HepG2 (cell line): ENCODE results near the gene GPR4. TPM values are rescaled to one million over a fixed set of nuclear protein-coding genes. Genes with fewer than 3 reads are reported as not detected.

Source experiments
- JUNB ChIP-seq: sonication (generic); formaldehyde crosslinking; IDR thresholded peaks from 2 replicates; pipeline ENCODE4 v1.8.0; 2022; ENCODE audit warnings: missing genetic modification reagents, mild to moderate bottlenecking, borderline replicate concordance
- NFRKB ChIP-seq: fragments of 450-650 bp; IDR thresholded peaks from 2 replicates; pipeline ENCODE4 v1.6.1; 2017
- TOPORS ChIP-seq: sonication (generic); formaldehyde crosslinking; IDR thresholded peaks from 2 replicates; pipeline ENCODE4 v1.8.0; 2023; ENCODE audit warnings: mild to moderate bottlenecking, missing genetic modification reagents
- ZNF564 ChIP-seq: sonication (generic); formaldehyde crosslinking; IDR thresholded peaks from 2 replicates; pipeline ENCODE4 v1.8.1; 2023; ENCODE audit warnings: mild to moderate bottlenecking, missing genetic modification reagents
- ZNF792 ChIP-seq: IDR thresholded peaks from 2 replicates; pipeline ENCODE4 v1.6.1; 2016
- polyA plus RNA-seq, 8 experiments: library from polyadenylated mRNA; depleted of rRNA in 3 of 8; stranded (reverse) in 7 of 8; unstranded in 1 of 8; fragments of >200 nt; fragmentation: Illumina TruSeq in 4 of 8; extraction: Trizol in 4 of 8; gene quantifications; 2 replicates each; pipeline versions ENCODE4 v1.2.1 to v1.2.3, GENCODE V29; 2011 to 2016; ENCODE audit warnings: low read depth in 4 of 8, missing spikeins in 1 of 8, mixed read lengths in 1 of 8; ENCODE audit not compliant: insufficient read depth in 1 of 8
- total RNA-seq, 5 experiments: library from RNA; depleted of rRNA; stranded (reverse); fragments of >200 nt; fragmentation: Illumina TruSeq; extraction: Trizol; gene quantifications; 2 replicates each; pipeline ENCODE4 v1.2.3, GENCODE V29; 2016; ENCODE audit warnings: low read depth in 1 of 5
- TF ChIP-seq, protein P1 (sequence below): sonication (generic); formaldehyde crosslinking; IDR thresholded peaks from 2 replicates; pipeline ENCODE4 v1.4.0; 2020; ENCODE audit warnings: missing genetic modification reagents, borderline replicate concordance
- TF ChIP-seq, protein P2 (sequence below): sonication (generic); formaldehyde crosslinking; IDR thresholded peaks from 2 replicates; pipeline ENCODE4 v1.5.1; 2020; ENCODE audit warnings: mild to moderate bottlenecking, moderate library complexity, missing genetic modification reagents
- TF ChIP-seq, protein P3 (sequence below): IDR thresholded peaks from 2 replicates; pipeline ENCODE4 v1.6.1; 2018; ENCODE audit warnings: missing genetic modification reagents, mild to moderate bottlenecking, missing compliant biosample characterization
- TF ChIP-seq, protein P4 (sequence below): sonication (generic); formaldehyde crosslinking; IDR thresholded peaks from 2 replicates; pipeline ENCODE4 v1.4.0; 2020; ENCODE audit warnings: missing genetic modification reagents
- TF ChIP-seq, protein P5 (sequence below): sonication (generic); formaldehyde crosslinking; IDR thresholded peaks from 2 replicates; pipeline ENCODE4 v1.4.0; 2020; ENCODE audit warnings: missing genetic modification reagents, borderline replicate concordance
- TF ChIP-seq, protein P6 (sequence below): fragments of 450-650 bp; IDR thresholded peaks from 2 replicates; pipeline ENCODE4 v1.6.1; 2017; ENCODE audit warnings: mild to moderate bottlenecking
- TF ChIP-seq, protein P7 (sequence below): sonication (generic); formaldehyde crosslinking; IDR thresholded peaks from 2 replicates; pipeline ENCODE4 v1.9.0; 2022; ENCODE audit warnings: low read depth, missing genetic modification reagents

The GPR4 gene
- total and polyA plus RNA-seq, 2 of the 13 experiments (the other 11 are each of a cell fraction or from before 2014, with no cell fraction given) = 0.15 TPM; not detected in 1

DNA sequence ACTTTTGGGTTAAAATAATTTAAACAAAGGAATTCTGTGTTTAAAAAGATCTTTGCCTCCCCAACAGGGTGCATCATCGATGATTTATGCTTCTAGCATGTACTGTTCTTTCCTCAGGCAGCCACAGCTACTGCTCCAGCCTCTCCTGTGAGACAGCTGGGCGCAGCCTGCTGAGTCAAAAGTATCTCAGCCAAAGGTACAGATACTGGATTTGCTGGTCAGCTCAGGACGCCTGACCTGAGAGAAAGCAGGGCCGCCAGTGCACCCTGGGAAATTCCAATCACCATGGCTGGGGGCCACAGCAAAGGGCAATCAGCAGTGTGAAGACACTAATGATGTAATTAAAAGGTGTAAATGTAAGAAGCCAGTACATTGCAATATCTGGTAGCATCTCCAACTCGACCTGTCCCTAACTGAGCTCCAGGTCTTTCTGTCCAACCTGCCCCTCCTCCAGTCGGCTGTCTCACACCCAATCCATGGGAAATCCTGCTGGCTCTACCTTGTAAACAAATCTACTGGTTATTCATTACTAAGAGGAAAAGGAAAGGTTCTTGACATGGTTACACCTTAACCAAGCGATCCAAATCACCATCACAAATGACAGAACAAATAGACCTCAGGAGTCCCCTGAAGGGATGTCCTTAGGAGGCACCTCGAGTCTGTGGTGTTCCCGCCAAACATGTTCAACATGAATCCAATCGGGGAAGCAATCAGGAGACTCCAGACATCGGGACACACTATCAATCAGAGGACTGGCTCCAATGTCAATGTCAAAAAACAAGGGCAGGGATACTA is 24.7 kb downstream of the GPR4 start (continued):
- TF ChIP-seq, protein P1, sequence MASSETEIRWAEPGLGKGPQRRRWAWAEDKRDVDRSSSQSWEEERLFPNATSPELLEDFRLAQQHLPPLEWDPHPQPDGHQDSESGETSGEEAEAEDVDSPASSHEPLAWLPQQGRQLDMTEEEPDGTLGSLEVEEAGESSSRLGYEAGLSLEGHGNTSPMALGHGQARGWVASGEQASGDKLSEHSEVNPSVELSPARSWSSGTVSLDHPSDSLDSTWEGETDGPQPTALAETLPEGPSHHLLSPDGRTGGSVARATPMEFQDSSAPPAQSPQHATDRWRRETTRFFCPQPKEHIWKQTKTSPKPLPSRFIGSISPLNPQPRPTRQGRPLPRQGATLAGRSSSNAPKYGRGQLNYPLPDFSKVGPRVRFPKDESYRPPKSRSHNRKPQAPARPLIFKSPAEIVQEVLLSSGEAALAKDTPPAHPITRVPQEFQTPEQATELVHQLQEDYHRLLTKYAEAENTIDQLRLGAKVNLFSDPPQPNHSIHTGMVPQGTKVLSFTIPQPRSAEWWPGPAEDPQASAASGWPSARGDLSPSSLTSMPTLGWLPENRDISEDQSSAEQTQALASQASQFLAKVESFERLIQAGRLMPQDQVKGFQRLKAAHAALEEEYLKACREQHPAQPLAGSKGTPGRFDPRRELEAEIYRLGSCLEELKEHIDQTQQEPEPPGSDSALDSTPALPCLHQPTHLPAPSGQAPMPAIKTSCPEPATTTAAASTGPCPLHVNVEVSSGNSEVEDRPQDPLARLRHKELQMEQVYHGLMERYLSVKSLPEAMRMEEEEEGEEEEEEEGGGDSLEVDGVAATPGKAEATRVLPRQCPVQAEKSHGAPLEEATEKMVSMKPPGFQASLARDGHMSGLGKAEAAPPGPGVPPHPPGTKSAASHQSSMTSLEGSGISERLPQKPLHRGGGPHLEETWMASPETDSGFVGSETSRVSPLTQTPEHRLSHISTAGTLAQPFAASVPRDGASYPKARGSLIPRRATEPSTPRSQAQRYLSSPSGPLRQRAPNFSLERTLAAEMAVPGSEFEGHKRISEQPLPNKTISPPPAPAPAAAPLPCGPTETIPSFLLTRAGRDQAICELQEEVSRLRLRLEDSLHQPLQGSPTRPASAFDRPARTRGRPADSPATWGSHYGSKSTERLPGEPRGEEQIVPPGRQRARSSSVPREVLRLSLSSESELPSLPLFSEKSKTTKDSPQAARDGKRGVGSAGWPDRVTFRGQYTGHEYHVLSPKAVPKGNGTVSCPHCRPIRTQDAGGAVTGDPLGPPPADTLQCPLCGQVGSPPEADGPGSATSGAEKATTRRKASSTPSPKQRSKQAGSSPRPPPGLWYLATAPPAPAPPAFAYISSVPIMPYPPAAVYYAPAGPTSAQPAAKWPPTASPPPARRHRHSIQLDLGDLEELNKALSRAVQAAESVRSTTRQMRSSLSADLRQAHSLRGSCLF (CRISPR knock-in tag) = no peak
- TF ChIP-seq, protein P2, sequence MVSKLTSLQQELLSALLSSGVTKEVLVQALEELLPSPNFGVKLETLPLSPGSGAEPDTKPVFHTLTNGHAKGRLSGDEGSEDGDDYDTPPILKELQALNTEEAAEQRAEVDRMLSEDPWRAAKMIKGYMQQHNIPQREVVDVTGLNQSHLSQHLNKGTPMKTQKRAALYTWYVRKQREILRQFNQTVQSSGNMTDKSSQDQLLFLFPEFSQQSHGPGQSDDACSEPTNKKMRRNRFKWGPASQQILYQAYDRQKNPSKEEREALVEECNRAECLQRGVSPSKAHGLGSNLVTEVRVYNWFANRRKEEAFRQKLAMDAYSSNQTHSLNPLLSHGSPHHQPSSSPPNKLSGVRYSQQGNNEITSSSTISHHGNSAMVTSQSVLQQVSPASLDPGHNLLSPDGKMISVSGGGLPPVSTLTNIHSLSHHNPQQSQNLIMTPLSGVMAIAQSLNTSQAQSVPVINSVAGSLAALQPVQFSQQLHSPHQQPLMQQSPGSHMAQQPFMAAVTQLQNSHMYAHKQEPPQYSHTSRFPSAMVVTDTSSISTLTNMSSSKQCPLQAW (CRISPR knock-in tag) = peak; percentile 60
- TF ChIP-seq TOPORS (CRISPR knock-in tag) (no peak), JUNB (CRISPR knock-in tag) (0 out of 2 replicates have a peak, but pooled peaks have one; percentile 13), ZNF792 (CRISPR knock-in tag) (peak; percentile 11; the same call in 1 of the 2 replicates), NFRKB (no peak), ZNF564 (CRISPR knock-in tag) (no peak)
- TF ChIP-seq, protein P3, sequence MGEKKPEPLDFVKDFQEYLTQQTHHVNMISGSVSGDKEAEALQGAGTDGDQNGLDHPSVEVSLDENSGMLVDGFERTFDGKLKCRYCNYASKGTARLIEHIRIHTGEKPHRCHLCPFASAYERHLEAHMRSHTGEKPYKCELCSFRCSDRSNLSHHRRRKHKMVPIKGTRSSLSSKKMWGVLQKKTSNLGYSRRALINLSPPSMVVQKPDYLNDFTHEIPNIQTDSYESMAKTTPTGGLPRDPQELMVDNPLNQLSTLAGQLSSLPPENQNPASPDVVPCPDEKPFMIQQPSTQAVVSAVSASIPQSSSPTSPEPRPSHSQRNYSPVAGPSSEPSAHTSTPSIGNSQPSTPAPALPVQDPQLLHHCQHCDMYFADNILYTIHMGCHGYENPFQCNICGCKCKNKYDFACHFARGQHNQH (CRISPR knock-in tag) = peak; percentile 35; the same call in 1 of the 2 replicates
- TF ChIP-seq, protein P4, sequence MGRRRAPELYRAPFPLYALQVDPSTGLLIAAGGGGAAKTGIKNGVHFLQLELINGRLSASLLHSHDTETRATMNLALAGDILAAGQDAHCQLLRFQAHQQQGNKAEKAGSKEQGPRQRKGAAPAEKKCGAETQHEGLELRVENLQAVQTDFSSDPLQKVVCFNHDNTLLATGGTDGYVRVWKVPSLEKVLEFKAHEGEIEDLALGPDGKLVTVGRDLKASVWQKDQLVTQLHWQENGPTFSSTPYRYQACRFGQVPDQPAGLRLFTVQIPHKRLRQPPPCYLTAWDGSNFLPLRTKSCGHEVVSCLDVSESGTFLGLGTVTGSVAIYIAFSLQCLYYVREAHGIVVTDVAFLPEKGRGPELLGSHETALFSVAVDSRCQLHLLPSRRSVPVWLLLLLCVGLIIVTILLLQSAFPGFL = no peak
- TF ChIP-seq, protein P5, sequence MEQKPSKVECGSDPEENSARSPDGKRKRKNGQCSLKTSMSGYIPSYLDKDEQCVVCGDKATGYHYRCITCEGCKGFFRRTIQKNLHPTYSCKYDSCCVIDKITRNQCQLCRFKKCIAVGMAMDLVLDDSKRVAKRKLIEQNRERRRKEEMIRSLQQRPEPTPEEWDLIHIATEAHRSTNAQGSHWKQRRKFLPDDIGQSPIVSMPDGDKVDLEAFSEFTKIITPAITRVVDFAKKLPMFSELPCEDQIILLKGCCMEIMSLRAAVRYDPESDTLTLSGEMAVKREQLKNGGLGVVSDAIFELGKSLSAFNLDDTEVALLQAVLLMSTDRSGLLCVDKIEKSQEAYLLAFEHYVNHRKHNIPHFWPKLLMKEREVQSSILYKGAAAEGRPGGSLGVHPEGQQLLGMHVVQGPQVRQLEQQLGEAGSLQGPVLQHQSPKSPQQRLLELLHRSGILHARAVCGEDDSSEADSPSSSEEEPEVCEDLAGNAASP (CRISPR knock-in tag) = peak; percentile 64; the same call in 1 of the 2 replicates
- TF ChIP-seq, protein P6, sequence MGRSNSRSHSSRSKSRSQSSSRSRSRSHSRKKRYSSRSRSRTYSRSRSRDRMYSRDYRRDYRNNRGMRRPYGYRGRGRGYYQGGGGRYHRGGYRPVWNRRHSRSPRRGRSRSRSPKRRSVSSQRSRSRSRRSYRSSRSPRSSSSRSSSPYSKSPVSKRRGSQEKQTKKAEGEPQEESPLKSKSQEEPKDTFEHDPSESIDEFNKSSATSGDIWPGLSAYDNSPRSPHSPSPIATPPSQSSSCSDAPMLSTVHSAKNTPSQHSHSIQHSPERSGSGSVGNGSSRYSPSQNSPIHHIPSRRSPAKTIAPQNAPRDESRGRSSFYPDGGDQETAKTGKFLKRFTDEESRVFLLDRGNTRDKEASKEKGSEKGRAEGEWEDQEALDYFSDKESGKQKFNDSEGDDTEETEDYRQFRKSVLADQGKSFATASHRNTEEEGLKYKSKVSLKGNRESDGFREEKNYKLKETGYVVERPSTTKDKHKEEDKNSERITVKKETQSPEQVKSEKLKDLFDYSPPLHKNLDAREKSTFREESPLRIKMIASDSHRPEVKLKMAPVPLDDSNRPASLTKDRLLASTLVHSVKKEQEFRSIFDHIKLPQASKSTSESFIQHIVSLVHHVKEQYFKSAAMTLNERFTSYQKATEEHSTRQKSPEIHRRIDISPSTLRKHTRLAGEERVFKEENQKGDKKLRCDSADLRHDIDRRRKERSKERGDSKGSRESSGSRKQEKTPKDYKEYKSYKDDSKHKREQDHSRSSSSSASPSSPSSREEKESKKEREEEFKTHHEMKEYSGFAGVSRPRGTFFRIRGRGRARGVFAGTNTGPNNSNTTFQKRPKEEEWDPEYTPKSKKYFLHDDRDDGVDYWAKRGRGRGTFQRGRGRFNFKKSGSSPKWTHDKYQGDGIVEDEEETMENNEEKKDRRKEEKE = no peak
- TF ChIP-seq, protein P7, sequence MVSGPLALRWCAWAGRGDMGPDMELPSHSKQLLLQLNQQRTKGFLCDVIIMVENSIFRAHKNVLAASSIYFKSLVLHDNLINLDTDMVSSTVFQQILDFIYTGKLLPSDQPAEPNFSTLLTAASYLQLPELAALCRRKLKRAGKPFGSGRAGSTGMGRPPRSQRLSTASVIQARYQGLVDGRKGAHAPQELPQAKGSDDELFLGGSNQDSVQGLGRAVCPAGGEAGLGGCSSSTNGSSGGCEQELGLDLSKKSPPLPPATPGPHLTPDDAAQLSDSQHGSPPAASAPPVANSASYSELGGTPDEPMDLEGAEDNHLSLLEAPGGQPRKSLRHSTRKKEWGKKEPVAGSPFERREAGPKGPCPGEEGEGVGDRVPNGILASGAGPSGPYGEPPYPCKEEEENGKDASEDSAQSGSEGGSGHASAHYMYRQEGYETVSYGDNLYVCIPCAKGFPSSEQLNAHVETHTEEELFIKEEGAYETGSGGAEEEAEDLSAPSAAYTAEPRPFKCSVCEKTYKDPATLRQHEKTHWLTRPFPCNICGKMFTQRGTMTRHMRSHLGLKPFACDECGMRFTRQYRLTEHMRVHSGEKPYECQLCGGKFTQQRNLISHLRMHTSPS (CRISPR knock-in tag) = no peak
